Islet of Langerhans (tissue), 1 donor: Measurements from ENCODE around the gene PACSIN3.
A peak's percentile ranks its signal among the peaks of the same experiment; 100 is the strongest.

ENCODE experiments used
- FAIRE-seq: peaks from one replicate; lab custom pipeline; 2011; peaks lifted over from hg19 to GRCh38; lab: Jason Lieb, UNC

Gene PACSIN3

GRCh38 chr11:47152126-47152952 is 33.9 kb downstream of the PACSIN3 start:
- no peak for FAIRE-seq

GRCh38 chr11:47149782-47150181 is 36.5 kb downstream of the PACSIN3 start:
- FAIRE-seq = no peak

- no peak for FAIRE-seq
Observed at GRCh38 chr11:47148903-47149531, 37.2 kb downstream of the PACSIN3 start.

GRCh38 chr11:47148270-47148669 is 38.0 kb downstream of the PACSIN3 start:
- no peak for FAIRE-seq

GRCh38 chr11:47147681-47148080 is 38.6 kb downstream of the PACSIN3 start:
- no peak for FAIRE-seq

GRCh38 chr11:47147250-47147649 is 39.0 kb downstream of the PACSIN3 start:
- FAIRE-seq = no peak

- FAIRE-seq = no peak
Observed at GRCh38 chr11:47144541-47144940, 41.7 kb downstream of the PACSIN3 start.

- FAIRE-seq = no peak
Observed at GRCh38 chr11:47143322-47143721, 42.9 kb downstream of the PACSIN3 start.

GRCh38 chr11:47139878-47140277 is 46.4 kb downstream of the PACSIN3 start:
- peak; percentile 45 for FAIRE-seq

GRCh38 chr11:47137476-47137875 is 48.8 kb downstream of the PACSIN3 start:
- no peak for FAIRE-seq

- no peak for FAIRE-seq
Observed at GRCh38 chr11:47136921-47137320, 49.3 kb downstream of the PACSIN3 start.

- no peak for FAIRE-seq
Observed at GRCh38 chr11:47136327-47136726, 49.9 kb downstream of the PACSIN3 start.

- FAIRE-seq = no peak
Observed at GRCh38 chr11:47132981-47133380, 53.3 kb downstream of the PACSIN3 start.

GRCh38 chr11:47132490-47132889 is 53.7 kb downstream of the PACSIN3 start:
- FAIRE-seq = no peak

GRCh38 chr11:47131136-47131535 is 55.1 kb downstream of the PACSIN3 start:
- no peak for FAIRE-seq

GRCh38 chr11:47130543-47130942 is 55.7 kb downstream of the PACSIN3 start:
- no peak for FAIRE-seq
